ENCODE measurements around the gene KCNIP4. TPM values are rescaled to one million over a fixed set of nuclear protein-coding genes. Genes with fewer than 3 reads are reported as not detected.

Gene KCNIP4
- total and polyA plus RNA-seq, 2 experiments from 2014 or later = 0.14 to 0.63 TPM

- TF ChIP-seq JUNB (IDR thresholded peaks at IDR 0.05; ENCODE audit: unreplicated experiment) (no peak), POLR2AphosphoS5 (IDR thresholded peaks at IDR 0.05; ENCODE audit: low read depth) (no peak), EZH2phosphoT487 (IDR thresholded peaks at IDR 0.05; ENCODE audit: unreplicated experiment) (no peak), NANOG (IDR thresholded peaks at IDR 0.05; ENCODE audit: borderline replicate concordance) (no peak), ZNF114 (CRISPR knock-in tag; IDR thresholded peaks at IDR 0.05) (no peak), EZH2 (IDR thresholded peaks at IDR 0.05; ENCODE audit: low read depth, unreplicated experiment) (no peak), STAT1 (IDR thresholded peaks at IDR 0.05; ENCODE audit: unreplicated experiment) (no peak)
- TF ChIP-seq, protein P1, sequence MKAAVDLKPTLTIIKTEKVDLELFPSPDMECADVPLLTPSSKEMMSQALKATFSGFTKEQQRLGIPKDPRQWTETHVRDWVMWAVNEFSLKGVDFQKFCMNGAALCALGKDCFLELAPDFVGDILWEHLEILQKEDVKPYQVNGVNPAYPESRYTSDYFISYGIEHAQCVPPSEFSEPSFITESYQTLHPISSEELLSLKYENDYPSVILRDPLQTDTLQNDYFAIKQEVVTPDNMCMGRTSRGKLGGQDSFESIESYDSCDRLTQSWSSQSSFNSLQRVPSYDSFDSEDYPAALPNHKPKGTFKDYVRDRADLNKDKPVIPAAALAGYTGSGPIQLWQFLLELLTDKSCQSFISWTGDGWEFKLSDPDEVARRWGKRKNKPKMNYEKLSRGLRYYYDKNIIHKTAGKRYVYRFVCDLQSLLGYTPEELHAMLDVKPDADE (IDR thresholded peaks at IDR 0.05) = no peak
Measured at GRCh38 chr4:21320034-21320433, 628.5 kb downstream of the KCNIP4 start (continued).

- H3K9me2 ChIP-seq (ENCODE audit: insufficient read depth) = no peaks in the 10 kb centered on the region
- no peaks in the 10 kb centered on the region for H3K27me3 ChIP-seq (ENCODE audit: insufficient read depth)
- H4K20me1 ChIP-seq (replicated peaks; ENCODE audit: insufficient read depth) = no peaks in the 10 kb centered on the region
- H3K36me3 ChIP-seq (ENCODE audit: insufficient read depth) = no peaks in the 10 kb centered on the region
- peak; percentile 71 for TF ChIP-seq REST (IDR thresholded peaks at IDR 0.05; ENCODE audit: unreplicated experiment)
- TF ChIP-seq, protein P2, sequence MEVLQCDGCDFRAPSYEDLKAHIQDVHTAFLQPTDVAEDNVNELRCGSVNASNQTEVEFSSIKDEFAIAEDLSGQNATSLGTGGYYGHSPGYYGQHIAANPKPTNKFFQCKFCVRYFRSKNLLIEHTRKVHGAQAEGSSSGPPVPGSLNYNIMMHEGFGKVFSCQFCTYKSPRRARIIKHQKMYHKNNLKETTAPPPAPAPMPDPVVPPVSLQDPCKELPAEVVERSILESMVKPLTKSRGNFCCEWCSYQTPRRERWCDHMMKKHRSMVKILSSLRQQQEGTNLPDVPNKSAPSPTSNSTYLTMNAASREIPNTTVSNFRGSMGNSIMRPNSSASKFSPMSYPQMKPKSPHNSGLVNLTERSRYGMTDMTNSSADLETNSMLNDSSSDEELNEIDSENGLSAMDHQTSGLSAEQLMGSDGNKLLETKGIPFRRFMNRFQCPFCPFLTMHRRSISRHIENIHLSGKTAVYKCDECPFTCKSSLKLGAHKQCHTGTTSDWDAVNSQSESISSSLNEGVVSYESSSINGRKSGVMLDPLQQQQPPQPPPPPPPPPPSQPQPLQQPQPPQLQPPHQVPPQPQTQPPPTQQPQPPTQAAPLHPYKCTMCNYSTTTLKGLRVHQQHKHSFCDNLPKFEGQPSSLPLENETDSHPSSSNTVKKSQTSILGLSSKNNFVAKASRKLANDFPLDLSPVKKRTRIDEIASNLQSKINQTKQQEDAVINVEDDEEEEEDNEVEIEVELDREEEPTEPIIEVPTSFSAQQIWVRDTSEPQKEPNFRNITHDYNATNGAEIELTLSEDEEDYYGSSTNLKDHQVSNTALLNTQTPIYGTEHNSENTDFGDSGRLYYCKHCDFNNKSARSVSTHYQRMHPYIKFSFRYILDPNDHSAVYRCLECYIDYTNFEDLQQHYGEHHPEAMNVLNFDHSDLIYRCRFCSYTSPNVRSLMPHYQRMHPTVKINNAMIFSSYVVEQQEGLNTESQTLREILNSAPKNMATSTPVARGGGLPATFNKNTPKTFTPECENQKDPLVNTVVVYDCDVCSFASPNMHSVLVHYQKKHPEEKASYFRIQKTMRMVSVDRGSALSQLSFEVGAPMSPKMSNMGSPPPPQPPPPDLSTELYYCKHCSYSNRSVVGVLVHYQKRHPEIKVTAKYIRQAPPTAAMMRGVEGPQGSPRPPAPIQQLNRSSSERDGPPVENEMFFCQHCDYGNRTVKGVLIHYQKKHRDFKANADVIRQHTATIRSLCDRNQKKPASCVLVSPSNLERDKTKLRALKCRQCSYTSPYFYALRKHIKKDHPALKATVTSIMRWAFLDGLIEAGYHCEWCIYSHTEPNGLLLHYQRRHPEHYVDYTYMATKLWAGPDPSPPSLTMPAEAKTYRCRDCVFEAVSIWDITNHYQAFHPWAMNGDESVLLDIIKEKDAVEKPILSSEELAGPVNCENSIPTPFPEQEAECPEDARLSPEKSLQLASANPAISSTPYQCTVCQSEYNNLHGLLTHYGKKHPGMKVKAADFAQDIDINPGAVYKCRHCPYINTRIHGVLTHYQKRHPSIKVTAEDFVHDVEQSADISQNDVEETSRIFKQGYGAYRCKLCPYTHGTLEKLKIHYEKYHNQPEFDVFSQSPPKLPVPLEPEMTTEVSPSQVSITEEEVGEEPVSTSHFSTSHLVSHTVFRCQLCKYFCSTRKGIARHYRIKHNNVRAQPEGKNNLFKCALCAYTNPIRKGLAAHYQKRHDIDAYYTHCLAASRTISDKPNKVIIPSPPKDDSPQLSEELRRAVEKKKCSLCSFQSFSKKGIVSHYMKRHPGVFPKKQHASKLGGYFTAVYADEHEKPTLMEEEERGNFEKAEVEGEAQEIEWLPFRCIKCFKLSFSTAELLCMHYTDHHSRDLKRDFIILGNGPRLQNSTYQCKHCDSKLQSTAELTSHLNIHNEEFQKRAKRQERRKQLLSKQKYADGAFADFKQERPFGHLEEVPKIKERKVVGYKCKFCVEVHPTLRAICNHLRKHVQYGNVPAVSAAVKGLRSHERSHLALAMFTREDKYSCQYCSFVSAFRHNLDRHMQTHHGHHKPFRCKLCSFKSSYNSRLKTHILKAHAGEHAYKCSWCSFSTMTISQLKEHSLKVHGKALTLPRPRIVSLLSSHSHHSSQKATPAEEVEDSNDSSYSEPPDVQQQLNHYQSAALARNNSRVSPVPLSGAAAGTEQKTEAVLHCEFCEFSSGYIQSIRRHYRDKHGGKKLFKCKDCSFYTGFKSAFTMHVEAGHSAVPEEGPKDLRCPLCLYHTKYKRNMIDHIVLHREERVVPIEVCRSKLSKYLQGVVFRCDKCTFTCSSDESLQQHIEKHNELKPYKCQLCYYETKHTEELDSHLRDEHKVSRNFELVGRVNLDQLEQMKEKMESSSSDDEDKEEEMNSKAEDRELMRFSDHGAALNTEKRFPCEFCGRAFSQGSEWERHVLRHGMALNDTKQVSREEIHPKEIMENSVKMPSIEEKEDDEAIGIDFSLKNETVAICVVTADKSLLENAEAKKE (CRISPR knock-in tag; IDR thresholded peaks at IDR 0.05) = no peak
- no peak overlapping the region for H3K27ac Mint-ChIP-seq
- H2AFZ ChIP-seq = no peak overlapping the region
- H3K4me1 ChIP-seq (ENCODE audit: insufficient read depth) = peaks cover 11% of the 10 kb centered on the region
- H3K27me3 Mint-ChIP-seq (ENCODE audit: insufficient read depth, low read depth, poor library complexity) = peaks cover 2% of the 10 kb centered on the region
- peaks cover 19% of the 10 kb centered on the region; the same call in 2 of the 3 replicates for H3K4me1 Mint-ChIP-seq
- H3K4me3 Mint-ChIP-seq = no peak overlapping the region
- DNase-seq (ENCODE audit: low spot score) = peak; percentile 27
- H3K27ac ChIP-seq (ENCODE audit: low read depth) = no peak overlapping the region
- no peaks in the 10 kb centered on the region for H3K79me2 ChIP-seq (replicated peaks; ENCODE audit: insufficient read depth)
- no peak overlapping the region for H3K4me2 ChIP-seq
- no peak overlapping the region for H3K4me3 ChIP-seq
- H3F3A ChIP-seq (replicated peaks; ENCODE audit: low read depth) = no peaks in the 10 kb centered on the region
- H3K36me3 Mint-ChIP-seq (ENCODE audit: low read depth) = no peaks in the 10 kb centered on the region
- H3K9me3 Mint-ChIP-seq = no peaks in the 10 kb centered on the region
- no peak for ATAC-seq
Measured at GRCh38 chr4:21307709-21308108, 640.9 kb downstream of the KCNIP4 start.
